IMR-90 (cell line): ENCODE results near the gene EFCC1. TPM values are rescaled to one million over a fixed set of nuclear protein-coding genes. Genes with fewer than 3 reads are reported as not detected.

Source experiments
- ATAC-seq: fragments of 200-7000 bp; cut with Tn5 transposase; 2 replicates; pipeline ENCODE4 v1.9.1; 2020; ENCODE audit warnings: low read depth, mild to moderate bottlenecking, moderate library complexity
- BruUV-seq: library from RNA; stranded (reverse); fragments of 400-500 nt; replicated peaks from 2 replicates; lab custom pipeline; 2021; lab: Mats Ljungman, UMichigan
- CTCF ChIA-PET: fragments of 300-600 bp; formaldehyde crosslinking; extraction: SDS; loops from one replicate; lab custom pipeline; 2021; ENCODE audit warnings: antibody characterized with exemption; lab: Yijun Ruan, JAX
- POLR2A ChIA-PET: fragments of 300-600 bp; sonication (Branson Sonifier 250); formaldehyde crosslinking; loops from one replicate; lab custom pipeline; 2022; ENCODE audit warnings: antibody characterized with exemption; ENCODE audit not compliant: unreplicated experiment; lab: Charles Lee
- DNase-seq: peaks from one replicate; pipeline ENCODE4 v3.0.0; 2013
- H2AFZ ChIP-seq: replicated peaks from 2 replicates; pipeline ENCODE3; 2013; ENCODE audit warnings: low read length, mild to moderate bottlenecking; ENCODE audit not compliant: poor library complexity
- H2AK5ac ChIP-seq: 2 replicates; pipeline ENCODE4 v1.6.1; 2013; ENCODE audit warnings: low read depth, low read length, inconsistent platforms
- H2AK9ac ChIP-seq: replicated peaks from 2 replicates; pipeline ENCODE3; 2013; ENCODE audit warnings: mild to moderate bottlenecking, low read depth, low read length, moderate library complexity; ENCODE audit not compliant: poor library complexity
- H2BK120ac ChIP-seq: 2 replicates; pipeline ENCODE4 v1.6.1; 2013; ENCODE audit warnings: low read depth, low read length, inconsistent platforms
- H2BK15ac ChIP-seq: 3 replicates; pipeline ENCODE4 v1.6.1; 2013; ENCODE audit warnings: low read depth, low read length, inconsistent platforms
- H2BK20ac ChIP-seq: 2 replicates; pipeline ENCODE4 v1.6.1; 2013; ENCODE audit warnings: low read depth, mild to moderate bottlenecking, inconsistent platforms, low read length, moderate library complexity
- H2BK5ac ChIP-seq: 2 replicates; pipeline ENCODE4 v1.6.1; 2013; ENCODE audit warnings: mild to moderate bottlenecking, low read depth, low read length, inconsistent platforms; ENCODE audit not compliant: poor library complexity, severe bottlenecking
- H3K14ac ChIP-seq: replicated peaks from 2 replicates; pipeline ENCODE4 v1.6.1; 2013; ENCODE audit warnings: low read depth, low read length, inconsistent platforms
- H3K18ac ChIP-seq: 2 replicates; pipeline ENCODE4 v1.6.1; 2013; ENCODE audit warnings: low read depth, low read length, control low read depth
- H3K23ac ChIP-seq: 2 replicates; pipeline ENCODE4 v1.6.1; 2013; ENCODE audit warnings: low read depth, low read length, inconsistent platforms
- H3K27ac ChIP-seq: 2 replicates; pipeline ENCODE4 v1.5.1; 2013; ENCODE audit warnings: mild to moderate bottlenecking, control low read depth, low read length; ENCODE audit not compliant: insufficient read depth
- H3K27me3 ChIP-seq: 2 replicates; pipeline ENCODE4 v1.6.1; 2013; ENCODE audit warnings: low read length; ENCODE audit not compliant: control insufficient read depth, insufficient read depth
- H3K36me3 ChIP-seq: 2 replicates; pipeline ENCODE4 v1.6.1; 2013; ENCODE audit warnings: low read length, mixed read lengths; ENCODE audit not compliant: control insufficient read depth, insufficient read depth
- H3K4ac ChIP-seq: 2 replicates; pipeline ENCODE4 v1.6.1; 2013; ENCODE audit warnings: low read depth, low read length, inconsistent platforms
- H3K4me1 ChIP-seq: 2 replicates; pipeline ENCODE4 v1.6.1; 2013; ENCODE audit warnings: low read length, mixed read lengths; ENCODE audit not compliant: control insufficient read depth, insufficient read depth
- H3K4me2 ChIP-seq: 2 replicates; pipeline ENCODE4 v1.6.1; 2013; ENCODE audit warnings: low read depth, mild to moderate bottlenecking, control low read depth, low read length, moderate library complexity
- H3K4me3 ChIP-seq: 2 replicates; pipeline ENCODE4 v1.5.1; 2013; ENCODE audit warnings: low read depth, mild to moderate bottlenecking, control low read depth, low read length, moderate library complexity; ENCODE audit not compliant: insufficient read depth
- H3K56ac ChIP-seq: 2 replicates; pipeline ENCODE4 v1.6.1; 2013; ENCODE audit warnings: low read length, inconsistent platforms; ENCODE audit not compliant: insufficient read depth; ENCODE audit errors: extremely low read depth
- H3K79me1 ChIP-seq, 2 experiments: 2 replicates each; pipeline ENCODE4 v1.6.1; 2013; ENCODE audit warnings: low read length in 2 of 2, inconsistent platforms in 1 of 2, low read depth in 1 of 2
- H3K9ac ChIP-seq: 2 replicates; pipeline ENCODE4 v1.6.1; 2013; ENCODE audit warnings: low read depth, low read length, control low read depth
- H3K9me1 ChIP-seq: 2 replicates; pipeline ENCODE4 v1.6.1; 2013; ENCODE audit warnings: low read length, inconsistent platforms; ENCODE audit not compliant: insufficient read depth
- H3K9me3 ChIP-seq: 2 replicates; pipeline ENCODE4 v1.6.1; 2013; ENCODE audit warnings: low read length; ENCODE audit not compliant: control insufficient read depth, insufficient read depth
- H4K20me1 ChIP-seq: 2 replicates; pipeline ENCODE4 v1.6.1; 2013; ENCODE audit warnings: low read length, inconsistent platforms; ENCODE audit not compliant: insufficient read depth
- H4K5ac ChIP-seq: 2 replicates; pipeline ENCODE4 v1.6.1; 2013; ENCODE audit warnings: mild to moderate bottlenecking, low read depth, low read length, control low read depth
- H4K8ac ChIP-seq, 2 experiments: 2 replicates each; pipeline ENCODE4 v1.6.1; 2013; ENCODE audit warnings: low read depth in 2 of 2, low read length in 2 of 2, control low read depth in 1 of 2, inconsistent platforms in 1 of 2
- H4K91ac ChIP-seq: 2 replicates; pipeline ENCODE4 v1.6.1; 2013; ENCODE audit warnings: low read depth, low read length, inconsistent platforms; ENCODE audit not compliant: insufficient read depth
- BHLHE40 ChIP-seq: fragments of 150-350 bp; IDR thresholded peaks from 2 replicates; pipeline ENCODE4 v1.6.1; 2016; ENCODE audit warnings: mild to moderate bottlenecking, low read depth, low read length
- CHD1 ChIP-seq: IDR thresholded peaks from 2 replicates; pipeline ENCODE4 v1.6.1; 2012; ENCODE audit warnings: low read depth, low read length, improper control_type of control experiment
- CTCF ChIP-seq: conservative IDR thresholded peaks from 2 replicates; pipeline ENCODE4 v1.5.1; 2012; ENCODE audit warnings: mild to moderate bottlenecking, low read depth, low read length, improper control_type of control experiment
- ELK1 ChIP-seq: fragments of 150-350 bp; IDR thresholded peaks from 2 replicates; pipeline ENCODE4 v1.6.1; 2016; ENCODE audit warnings: low read depth, mild to moderate bottlenecking, low read length, moderate library complexity, borderline replicate concordance
- FOS ChIP-seq: fragments of 150-350 bp; IDR thresholded peaks from 2 replicates; pipeline ENCODE4 v1.6.1; 2016; ENCODE audit warnings: low read depth, low read length
- MAFK ChIP-seq: IDR thresholded peaks from 2 replicates; pipeline ENCODE4 v1.6.1; 2012; ENCODE audit warnings: low read depth, low read length, improper control_type of control experiment
- MAZ ChIP-seq: IDR thresholded peaks from 2 replicates; pipeline ENCODE4 v1.6.1; 2012; ENCODE audit warnings: low read depth, mild to moderate bottlenecking, low read length, improper control_type of control experiment, moderate library complexity, borderline replicate concordance
- MXI1 ChIP-seq: IDR thresholded peaks from 2 replicates; pipeline ENCODE4 v1.6.1; 2012; ENCODE audit warnings: low read depth, mild to moderate bottlenecking, low read length, moderate library complexity, borderline replicate concordance
- NFE2L2 ChIP-seq: fragments of 150-350 bp; IDR thresholded peaks from 2 replicates; pipeline ENCODE4 v1.6.1; 2016; ENCODE audit warnings: low read depth, mild to moderate bottlenecking, low read length
- RAD21 ChIP-seq: IDR thresholded peaks from 2 replicates; pipeline ENCODE4 v1.6.1; 2012; ENCODE audit warnings: low read length, improper control_type of control experiment
- RCOR1 ChIP-seq: IDR thresholded peaks from 2 replicates; pipeline ENCODE4 v1.6.1; 2012; ENCODE audit warnings: mild to moderate bottlenecking, low read length, improper control_type of control experiment; ENCODE audit not compliant: insufficient replicate concordance
- USF2 ChIP-seq: fragments of 150-350 bp; IDR thresholded peaks from 2 replicates; pipeline ENCODE4 v1.6.1; 2017; ENCODE audit warnings: mild to moderate bottlenecking, antibody characterized with exemption, low read length, low read depth
- WGBS, 2 experiments: methylation state at CpG; one replicate each; pipeline versions ENCODE4 v1.1.5 to v1.1.7; 2013; ENCODE audit warnings: missing lambda C conversion rate in 2 of 2; ENCODE audit not compliant: insufficient read length in 1 of 2; ENCODE audit errors: extremely low coverage in 2 of 2; 5-methylcytosine and 5-hydroxymethylcytosine counted together
- dilution Hi-C: fragments of 300-500 bp; cut with HindIII; formaldehyde crosslinking; loops from one replicate; pipeline ENCODE4 v1.14.3; 2018; ENCODE audit warnings: low sequenced_read_pairs; ENCODE audit not compliant: unreplicated experiment
- in situ Hi-C: fragments of 300-500 bp; cut with MboI; formaldehyde crosslinking; loops from 3 replicates; pipeline ENCODE4 v1.14.3; 2019; ENCODE audit warnings: low sequenced_read_pairs, inconsistent platforms, mixed read lengths
- intact Hi-C: fragments of 100-400 bp; cut with micrococcal nuclease; formaldehyde crosslinking; loops from 2 replicates; pipeline ENCODE4 v1.10.0; 2022
- polyA plus RNA-seq, 3 experiments: library from polyadenylated mRNA; depleted of rRNA; stranded (reverse); fragments of >200 nt; gene quantifications; 2 replicates each; pipeline ENCODE4 v1.2.3, GENCODE V29; 2012; ENCODE audit warnings: low replicate concordance in 1 of 3
- total RNA-seq: library from RNA; depleted of rRNA; stranded (reverse); fragments of >200 nt; gene quantifications from 2 replicates; pipeline ENCODE4 v1.2.3, GENCODE V29; 2012

The EFCC1 gene
- total and polyA plus RNA-seq, 2 of the 4 experiments (the other 2 are of a cell fraction): not detected

GRCh38 chr3:129017484-129017899 is 16.4 kb downstream of the EFCC1 start:
- no peak overlapping the region for H2BK5ac ChIP-seq
- ATAC-seq (no peak), DNase-seq (no peak)
- 0 out of 2 replicates have a peak overlapping the region, but pooled peaks have one; percentile 22 for H3K4ac ChIP-seq
- 17% methylated on average over 1 of the region's 7 CpGs; no CpG with 5 or more reads in 1 of the 2 experiments for WGBS, 2 experiments
- H3K36me3 ChIP-seq: no peaks in the 10 kb centered on the region
- no peak overlapping the region for H2AK9ac ChIP-seq
- H3K9me1 ChIP-seq: peaks cover 11% of the 10 kb centered on the region
- H3K4me3 ChIP-seq: no peak overlapping the region
- no peaks in the 10 kb centered on the region for H3K79me1 ChIP-seq
- peak overlapping the region; percentile 2; the same call in 1 of the 2 replicates for H2AK5ac ChIP-seq
- ChIA-PET CTCF (interaction anchor here (1.7 kb wide), 1 partner anchor 47 kb away, joined by 6 read pairs; no protein-coding TSS in a partner anchor), POLR2A (interaction anchor here (1.3 kb wide), 1 partner anchor 12 kb away, joined by 6 read pairs; no protein-coding TSS in a partner anchor)
- BruUV-seq: no TSS peak
- intact Hi-C loops: no loop called here
- dilution Hi-C loops: no loop called here
- no peaks in the 10 kb centered on the region for H4K20me1 ChIP-seq
- 0 out of 2 replicates have a peak overlapping the region, but pooled peaks have one; percentile 11 for H3K23ac ChIP-seq
- no peak overlapping the region; the same call in 1 of the 2 replicates for H4K5ac ChIP-seq
- H3K56ac ChIP-seq: no peak overlapping the region
- H4K91ac ChIP-seq: peak overlapping the region; percentile 9; the same call in 1 of the 2 replicates
- no peak overlapping the region; the same call in 2 of the 3 replicates for H2BK15ac ChIP-seq
- no peak for TF ChIP-seq CHD1
- TF ChIP-seq FOS: no peak
- TF ChIP-seq MAFK: no peak
- TF ChIP-seq MXI1: no peak
- TF ChIP-seq USF2: no peak
- TF ChIP-seq RAD21: no peak
- TF ChIP-seq ELK1: no peak
- TF ChIP-seq MAZ: no peak
- TF ChIP-seq BHLHE40: no peak
- TF ChIP-seq RCOR1: no peak
- TF ChIP-seq CTCF: no peak
- TF ChIP-seq NFE2L2: no peak
- in situ Hi-C loops: no loop called here
- H3K27me3 ChIP-seq: peaks cover 7% of the 10 kb centered on the region; the same call in 1 of the 2 replicates
- H3K4me1 ChIP-seq: peaks cover 23% of the 10 kb centered on the region
- peak overlapping the region; percentile 74; the same call in 1 of the 2 replicates for H2BK20ac ChIP-seq
- no peaks in the 10 kb centered on the region for H3K9me3 ChIP-seq
- H3K18ac ChIP-seq: no peak overlapping the region
- H2BK120ac ChIP-seq: peak overlapping the region; percentile 40; the same call in 1 of the 2 replicates
- no peak overlapping the region for H3K4me2 ChIP-seq
- H4K8ac ChIP-seq: no peak overlapping the region
- H3K9ac ChIP-seq: no peak overlapping the region
- no peak overlapping the region for H3K14ac ChIP-seq
- no peak overlapping the region for H2AFZ ChIP-seq
- no peak overlapping the region for H3K27ac ChIP-seq
